PFSK-1 (cell line): ENCODE data around the gene PELI2.

ENCODE experiments used
- FOXP2 ChIP-seq: optimal IDR thresholded peaks from 2 replicates; pipeline ENCODE3; 2011; ENCODE audit warnings: borderline replicate concordance, control low read depth, inconsistent platforms; ENCODE audit not compliant: insufficient read depth; ENCODE audit errors: extremely low read length, extremely low read depth
- POLR2AphosphoS5 ChIP-seq: IDR thresholded peaks from 2 replicates; pipeline ENCODE4 v1.6.1; 2012; ENCODE audit warnings: low read depth, mild to moderate bottlenecking, control low read depth, low read length, moderate library complexity
- REST ChIP-seq, 2 experiments: IDR thresholded peaks; 2 replicates each; pipeline versions ENCODE4 v1.6.1 to v1.8.0; 2011 to 2012; ENCODE audit warnings: low read depth in 2 of 2, low read length in 2 of 2, control low read depth in 1 of 2, inconsistent platforms in 1 of 2, mild to moderate bottlenecking in 1 of 2, moderate library complexity in 1 of 2; ENCODE audit not compliant: insufficient read depth in 1 of 2
- SIN3A ChIP-seq: IDR thresholded peaks from 2 replicates; pipeline ENCODE4 v1.6.1; 2012; ENCODE audit warnings: mild to moderate bottlenecking, low read length, moderate library complexity, borderline replicate concordance; ENCODE audit not compliant: insufficient read depth
- TAF1 ChIP-seq: IDR thresholded peaks from 2 replicates; pipeline ENCODE4 v1.6.1; 2012; ENCODE audit warnings: low read length, control low read depth, borderline replicate concordance; ENCODE audit not compliant: insufficient read depth

PELI2 gene

GRCh38 chr14:56129933-56130332 lies 11.7 kb downstream of the PELI2 start:
- TF ChIP-seq SIN3A (no peak), REST (IDR thresholded peaks at IDR 0.05; ENCODE audit: insufficient read depth in 1 of 2, low read depth in 2 of 2, low read length in 2 of 2) (peak in 1 of 2 experiments; percentile 57; a peak in 1 of 4 replicates), FOXP2 (no peak)

GRCh38 chr14:56131004-56131864 lies 13.0 kb downstream of the PELI2 start:
- TF ChIP-seq POLR2AphosphoS5 = no peak
- no peak for TF ChIP-seq TAF1
- TF ChIP-seq REST (IDR thresholded peaks at IDR 0.05; ENCODE audit: insufficient read depth in 1 of 2, low read depth in 2 of 2, low read length in 2 of 2) = no peak
- no peak for TF ChIP-seq FOXP2
- no peak for TF ChIP-seq SIN3A

DNA sequence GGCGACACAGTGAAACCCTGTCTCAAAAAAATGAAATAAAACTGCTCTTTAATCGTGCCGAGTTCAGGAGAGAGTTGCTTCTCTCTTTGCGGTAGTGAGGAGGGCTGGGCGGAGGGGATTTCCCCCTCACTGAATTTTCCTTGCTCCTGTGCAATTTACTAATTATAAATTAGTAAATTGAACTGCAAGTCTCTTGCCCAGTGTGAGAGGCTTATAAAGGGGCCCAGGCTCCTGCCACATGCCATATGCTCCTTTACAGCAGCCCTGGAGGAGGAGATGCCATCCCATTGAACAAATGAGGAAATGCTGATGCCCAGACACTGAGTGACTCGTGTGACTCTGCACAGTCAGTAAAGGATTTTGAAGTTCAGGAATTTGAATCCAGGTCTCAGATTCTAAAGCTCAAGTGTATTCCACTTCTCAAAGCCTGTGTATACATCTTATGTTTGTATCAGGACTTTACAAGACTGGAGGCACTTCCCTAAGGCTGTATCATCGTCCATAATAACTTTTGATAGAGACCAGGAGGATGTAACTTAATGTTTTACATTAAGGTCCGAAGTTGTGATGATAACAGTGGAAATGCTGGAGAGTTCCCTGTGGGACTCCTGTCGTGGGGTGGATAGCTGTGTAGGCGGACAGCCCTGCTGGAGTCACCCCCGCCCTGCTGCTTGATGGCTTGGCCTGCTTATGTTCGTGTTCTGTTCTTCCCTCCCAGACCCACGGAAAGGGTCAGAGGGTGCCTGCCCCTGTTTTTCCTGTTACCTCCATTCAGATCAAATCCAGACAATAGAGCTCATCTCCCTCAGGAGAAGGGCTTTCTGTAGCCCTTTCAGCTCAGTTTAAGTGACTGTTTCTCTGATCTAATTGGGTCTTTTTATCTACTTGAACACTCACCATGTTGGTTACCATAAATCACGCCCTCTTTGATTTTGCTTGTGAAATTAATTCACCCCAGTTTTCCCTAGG lies 13.9 kb downstream of the PELI2 start:
- TF ChIP-seq REST (IDR thresholded peaks at IDR 0.05; ENCODE audit: insufficient read depth in 1 of 2, low read depth in 2 of 2, low read length in 2 of 2) (no peak), SIN3A (no peak), FOXP2 (no peak), POLR2AphosphoS5 (no peak), TAF1 (no peak)

- TF ChIP-seq SIN3A = no peak
- TF ChIP-seq REST (IDR thresholded peaks at IDR 0.05; ENCODE audit: insufficient read depth in 1 of 2, low read depth in 2 of 2, low read length in 2 of 2) = no peak
- TF ChIP-seq TAF1 = no peak
- TF ChIP-seq FOXP2 = no peak
- no peak for TF ChIP-seq POLR2AphosphoS5
These were observed 15.3 kb downstream of the PELI2 start for GRCh38 chr14:56133547-56133946.
